ENCODE data around the gene ARID1B. TPM values are rescaled to one million over a fixed set of nuclear protein-coding genes. Genes with fewer than 3 reads are reported as not detected.

ARID1B gene
- total RNA-seq, 1 donor = 55.0 TPM

DNA sequence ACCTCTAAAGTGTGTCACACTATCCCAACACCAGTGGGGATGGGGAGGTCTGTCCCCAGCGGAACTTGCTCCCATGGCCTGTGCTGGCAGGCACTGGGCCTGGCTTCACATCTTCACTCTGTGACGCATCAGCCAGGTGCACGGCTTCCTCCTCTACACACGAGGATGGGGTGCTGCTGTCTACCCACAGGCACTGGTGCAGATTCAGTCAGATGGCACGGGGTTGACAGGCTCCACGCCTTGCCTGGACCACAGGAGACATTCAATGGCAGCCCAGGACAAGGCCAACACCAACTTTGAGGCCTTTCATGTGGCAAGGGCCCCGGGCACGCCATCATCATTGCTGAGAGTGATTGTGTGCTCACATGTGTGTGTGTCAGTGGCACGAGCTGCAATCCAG lies 453.7 kb downstream of the ARID1B start:
- H4K20me1 ChIP-seq (ENCODE audit: insufficient read depth, low read length) = no peaks in the 10 kb centered on the region
- no peaks in the 10 kb centered on the region for H3K79me2 ChIP-seq (ENCODE audit: insufficient read depth, low read length)
- no peaks in the 10 kb centered on the region for H3K36me3 ChIP-seq (ENCODE audit: insufficient read depth, low read length)
- no peaks in the 10 kb centered on the region for H3K4me1 ChIP-seq (ENCODE audit: insufficient read depth, low read length)
- H3K9me3 ChIP-seq (ENCODE audit: low read depth, low read length) = no peaks in the 10 kb centered on the region
- H3K27ac ChIP-seq (ENCODE audit: low read depth, low read length) = no peak overlapping the region
- TF ChIP-seq, protein P1, sequence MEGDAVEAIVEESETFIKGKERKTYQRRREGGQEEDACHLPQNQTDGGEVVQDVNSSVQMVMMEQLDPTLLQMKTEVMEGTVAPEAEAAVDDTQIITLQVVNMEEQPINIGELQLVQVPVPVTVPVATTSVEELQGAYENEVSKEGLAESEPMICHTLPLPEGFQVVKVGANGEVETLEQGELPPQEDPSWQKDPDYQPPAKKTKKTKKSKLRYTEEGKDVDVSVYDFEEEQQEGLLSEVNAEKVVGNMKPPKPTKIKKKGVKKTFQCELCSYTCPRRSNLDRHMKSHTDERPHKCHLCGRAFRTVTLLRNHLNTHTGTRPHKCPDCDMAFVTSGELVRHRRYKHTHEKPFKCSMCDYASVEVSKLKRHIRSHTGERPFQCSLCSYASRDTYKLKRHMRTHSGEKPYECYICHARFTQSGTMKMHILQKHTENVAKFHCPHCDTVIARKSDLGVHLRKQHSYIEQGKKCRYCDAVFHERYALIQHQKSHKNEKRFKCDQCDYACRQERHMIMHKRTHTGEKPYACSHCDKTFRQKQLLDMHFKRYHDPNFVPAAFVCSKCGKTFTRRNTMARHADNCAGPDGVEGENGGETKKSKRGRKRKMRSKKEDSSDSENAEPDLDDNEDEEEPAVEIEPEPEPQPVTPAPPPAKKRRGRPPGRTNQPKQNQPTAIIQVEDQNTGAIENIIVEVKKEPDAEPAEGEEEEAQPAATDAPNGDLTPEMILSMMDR (IDR thresholded peaks at IDR 0.05; ENCODE audit: extremely low read depth, low read depth, low read length) = no peak
- H2AFZ ChIP-seq (ENCODE audit: low read length) = no peak overlapping the region
- H3K4me3 ChIP-seq (ENCODE audit: insufficient read depth, low read length) = no peak overlapping the region
- no peak overlapping the region for H3K4me2 ChIP-seq (ENCODE audit: insufficient read depth, low read length)
- DNase-seq (ENCODE audit: insufficient read length, low spot score, missing footprints) = peak; percentile 25
- peaks cover 26% of the 10 kb centered on the region for H3K27me3 ChIP-seq (ENCODE audit: insufficient read depth, low read length)

DNA sequence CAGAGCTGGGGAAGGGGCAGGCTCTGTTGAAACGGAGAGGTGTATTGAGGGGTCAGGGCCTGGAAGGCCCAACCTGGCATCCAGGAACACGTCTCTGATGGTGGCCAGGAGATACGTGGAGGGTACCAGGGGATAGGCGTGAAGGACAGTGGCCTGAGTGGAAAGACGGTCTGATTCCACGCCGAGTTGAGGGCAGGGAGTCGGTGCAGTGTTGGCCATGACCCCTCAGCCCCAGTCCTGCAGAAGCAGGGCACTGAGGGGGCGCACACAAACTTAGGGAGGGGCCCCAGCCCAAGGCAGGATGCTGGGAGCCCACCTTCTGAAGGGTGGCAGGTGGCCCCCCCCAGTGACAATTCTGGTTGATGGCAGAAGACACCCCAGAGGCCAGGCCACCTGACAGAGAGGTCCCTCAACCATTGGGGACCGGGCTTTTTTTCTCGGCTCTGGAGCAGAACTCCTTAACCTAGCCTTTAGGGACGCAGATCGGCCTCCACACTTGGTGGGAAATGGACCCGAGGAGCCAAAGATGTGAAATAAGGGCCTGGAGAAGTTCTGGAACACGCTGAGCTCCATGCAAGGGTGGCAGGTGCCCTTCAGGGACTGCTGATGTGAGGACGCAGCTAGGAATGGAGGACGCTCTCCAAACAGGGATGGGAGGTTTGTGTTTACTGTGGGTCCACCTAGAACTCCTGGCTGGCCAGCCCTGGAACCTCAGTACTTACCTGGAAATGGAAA lies 455.1 kb downstream of the ARID1B start:
- Histone ChIP-seq H3K27ac (ENCODE audit: low read depth, low read length) (no peak overlapping the region), H2AFZ (ENCODE audit: low read length) (no peak overlapping the region), H4K20me1 (ENCODE audit: insufficient read depth, low read length) (no peaks in the 10 kb centered on the region), H3K79me2 (ENCODE audit: insufficient read depth, low read length) (no peaks in the 10 kb centered on the region), H3K4me1 (ENCODE audit: insufficient read depth, low read length) (no peaks in the 10 kb centered on the region), H3K36me3 (ENCODE audit: insufficient read depth, low read length) (no peaks in the 10 kb centered on the region), H3K9me3 (ENCODE audit: low read depth, low read length) (no peaks in the 10 kb centered on the region), H3K4me2 (ENCODE audit: insufficient read depth, low read length) (no peak overlapping the region), H3K4me3 (ENCODE audit: insufficient read depth, low read length) (no peak overlapping the region), H3K27me3 (ENCODE audit: insufficient read depth, low read length) (peaks cover 39% of the 10 kb centered on the region)
- TF ChIP-seq, protein P1 (IDR thresholded peaks at IDR 0.05; ENCODE audit: extremely low read depth, low read depth, low read length) = no peak
- DNase-seq (ENCODE audit: insufficient read length, low spot score, missing footprints) = no peak

DNA sequence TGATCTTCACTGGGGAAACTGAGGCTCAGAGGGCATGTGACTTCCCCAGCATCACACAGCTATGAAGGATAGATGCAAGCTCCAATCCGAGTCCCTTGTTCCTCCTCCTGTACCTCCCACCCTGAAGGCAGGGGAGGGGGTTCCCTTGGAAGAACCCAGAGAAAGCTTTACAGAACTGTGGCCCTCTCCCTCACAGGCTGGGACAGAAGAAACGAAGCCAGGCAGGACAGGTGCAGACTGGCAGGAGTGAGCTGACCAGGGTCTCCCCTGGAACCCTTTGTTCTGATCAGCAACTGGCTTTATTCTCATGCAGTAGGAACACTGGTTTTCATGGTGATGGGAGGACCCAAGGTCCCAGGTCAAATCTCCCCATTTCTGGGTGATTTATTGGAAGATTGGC lies 456.0 kb downstream of the ARID1B start:
- TF ChIP-seq, protein P1 (IDR thresholded peaks at IDR 0.05; ENCODE audit: extremely low read depth, low read depth, low read length) = no peak
- no peak for DNase-seq (ENCODE audit: insufficient read length, low spot score, missing footprints)
- no peaks in the 10 kb centered on the region for H3K4me1 ChIP-seq (ENCODE audit: insufficient read depth, low read length)
- H3K4me3 ChIP-seq (ENCODE audit: insufficient read depth, low read length) = no peak overlapping the region
- no peaks in the 10 kb centered on the region for H3K79me2 ChIP-seq (ENCODE audit: insufficient read depth, low read length)
- no peaks in the 10 kb centered on the region for H3K9me3 ChIP-seq (ENCODE audit: low read depth, low read length)
- peaks cover 46% of the 10 kb centered on the region for H3K27me3 ChIP-seq (ENCODE audit: insufficient read depth, low read length)
- no peak overlapping the region for H3K4me2 ChIP-seq (ENCODE audit: insufficient read depth, low read length)
- H3K27ac ChIP-seq (ENCODE audit: low read depth, low read length) = no peak overlapping the region
- no peaks in the 10 kb centered on the region for H3K36me3 ChIP-seq (ENCODE audit: insufficient read depth, low read length)
- H2AFZ ChIP-seq (ENCODE audit: low read length) = no peak overlapping the region
- no peaks in the 10 kb centered on the region for H4K20me1 ChIP-seq (ENCODE audit: insufficient read depth, low read length)

DNA sequence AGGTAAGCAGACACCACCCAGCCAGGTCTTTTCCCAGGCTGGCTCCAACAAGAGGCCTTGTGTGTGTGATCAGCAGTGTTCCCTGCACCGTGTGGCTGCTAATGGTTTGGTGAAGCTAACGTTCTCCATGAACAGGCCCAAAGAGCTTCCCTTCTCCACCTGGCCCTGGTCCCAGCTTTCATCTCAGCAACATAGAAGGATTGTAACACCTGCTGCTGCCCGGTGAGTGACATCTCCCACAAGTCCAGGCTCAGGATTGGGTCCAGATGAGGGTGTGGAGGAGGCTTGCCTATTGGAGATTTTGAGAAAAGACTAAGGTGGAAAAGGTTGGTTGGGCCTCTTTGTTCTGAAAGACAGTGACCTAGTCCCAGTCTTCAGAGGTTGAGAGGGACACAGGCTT lies 456.5 kb downstream of the ARID1B start:
- Histone ChIP-seq H3K79me2 (ENCODE audit: insufficient read depth, low read length) (no peaks in the 10 kb centered on the region), H3K9me3 (ENCODE audit: low read depth, low read length) (no peaks in the 10 kb centered on the region), H4K20me1 (ENCODE audit: insufficient read depth, low read length) (no peaks in the 10 kb centered on the region), H3K27ac (ENCODE audit: low read depth, low read length) (no peak overlapping the region), H3K4me3 (ENCODE audit: insufficient read depth, low read length) (no peak overlapping the region), H3K27me3 (ENCODE audit: insufficient read depth, low read length) (peaks cover 47% of the 10 kb centered on the region), H2AFZ (ENCODE audit: low read length) (no peak overlapping the region), H3K4me1 (ENCODE audit: insufficient read depth, low read length) (no peaks in the 10 kb centered on the region), H3K4me2 (ENCODE audit: insufficient read depth, low read length) (no peak overlapping the region), H3K36me3 (ENCODE audit: insufficient read depth, low read length) (no peaks in the 10 kb centered on the region)
- peak; percentile 9 for DNase-seq (ENCODE audit: insufficient read length, low spot score, missing footprints)
- TF ChIP-seq, protein P1 (IDR thresholded peaks at IDR 0.05; ENCODE audit: extremely low read depth, low read depth, low read length) = no peak
